Neural progenitor cell (in vitro differentiated cells): Measurements from ENCODE around the gene BRINP1. TPM values are rescaled to one million over a fixed set of nuclear protein-coding genes. Genes with fewer than 3 reads are reported as not detected.

Experiments
- DNase-seq: peaks from one replicate; pipeline ENCODE4 v3.0.0-alpha.2; 2016; ENCODE audit warnings: low spot score
- H2AFZ ChIP-seq: fragments of 200-600 bp; sonication (generic); replicated peaks from 2 replicates; pipeline ENCODE4 v1.6.1; 2016; ENCODE audit warnings: antibody characterized with exemption
- H3F3A ChIP-seq: fragments of 200-600 bp; sonication (generic); 2 replicates; pipeline ENCODE4 v1.6.1; 2016; ENCODE audit warnings: antibody characterized with exemption, low read depth
- H3K27ac ChIP-seq: fragments of 200-600 bp; sonication (generic); 2 replicates; pipeline ENCODE4 v1.5.1; 2016; ENCODE audit warnings: mild to moderate bottlenecking
- H3K27me3 ChIP-seq: fragments of 200-600 bp; sonication (generic); 2 replicates; pipeline ENCODE4 v1.6.1; 2016; ENCODE audit warnings: mild to moderate bottlenecking, moderate library complexity
- H3K36me3 ChIP-seq: fragments of 200-600 bp; sonication (generic); 2 replicates; pipeline ENCODE4 v1.5.1; 2016
- H3K4me1 ChIP-seq: fragments of 200-600 bp; sonication (generic); 2 replicates; pipeline ENCODE4 v1.6.1; 2016; ENCODE audit warnings: mixed run types
- H3K4me2 ChIP-seq: fragments of 200-600 bp; sonication (generic); 2 replicates; pipeline ENCODE4 v1.6.1; 2016
- H3K4me3 ChIP-seq: fragments of 200-600 bp; sonication (generic); 2 replicates; pipeline ENCODE4 v1.5.1; 2016
- H3K79me2 ChIP-seq: fragments of 200-600 bp; sonication (generic); 2 replicates; pipeline ENCODE4 v1.6.1; 2016; ENCODE audit warnings: low read depth
- H3K9ac ChIP-seq: fragments of 200-600 bp; sonication (generic); 2 replicates; pipeline ENCODE4 v1.6.1; 2016
- H3K9me3 ChIP-seq: fragments of 200-600 bp; sonication (generic); 2 replicates; pipeline ENCODE4 v1.5.1; 2016; ENCODE audit warnings: low read depth
- H4K20me1 ChIP-seq: fragments of 200-600 bp; sonication (generic); 2 replicates; pipeline ENCODE4 v1.6.1; 2016; ENCODE audit warnings: low read depth
- H3K27ac Mint-ChIP-seq: 3 replicates; pipeline ENCODE4 v1.8.0; 2021; ENCODE audit warnings: mixed read lengths
- H3K27me3 Mint-ChIP-seq: 2 replicates; pipeline ENCODE4 v1.8.0; 2022; ENCODE audit warnings: low read depth, mild to moderate bottlenecking, inconsistent platforms, moderate library complexity, mixed read lengths; ENCODE audit not compliant: insufficient read depth
- H3K36me3 Mint-ChIP-seq: 3 replicates; pipeline ENCODE4 v1.8.0; 2021; ENCODE audit warnings: mixed read lengths
- H3K4me1 Mint-ChIP-seq: 3 replicates; pipeline ENCODE4 v1.8.0; 2021; ENCODE audit warnings: mixed read lengths
- H3K4me3 Mint-ChIP-seq: 3 replicates; pipeline ENCODE4 v1.8.0; 2021; ENCODE audit warnings: mild to moderate bottlenecking, moderate library complexity, mixed read lengths
- H3K9me3 Mint-ChIP-seq: 3 replicates; pipeline ENCODE4 v1.8.0; 2020; ENCODE audit warnings: mixed read lengths
- EZH2 ChIP-seq: fragments of 200-600 bp; sonication (generic); IDR thresholded peaks from 2 replicates; pipeline ENCODE4 v1.6.1; 2017; ENCODE audit warnings: antibody characterized with exemption, mild to moderate bottlenecking, moderate library complexity
- EZH2phosphoT487 ChIP-seq: fragments of 200-600 bp; sonication (generic); IDR thresholded peaks from 2 replicates; pipeline ENCODE4 v1.6.1; 2017; ENCODE audit warnings: antibody characterized with exemption
- total RNA-seq: library from RNA; depleted of rRNA; stranded (reverse); fragments of >200 nt; gene quantifications from 2 replicates; pipeline ENCODE4 v1.2.3, GENCODE V29; 2015; ENCODE audit warnings: low replicate concordance
- TF ChIP-seq, protein P1 (sequence below): fragments of 200-600 bp; sonication (generic); IDR thresholded peaks from 2 replicates; pipeline ENCODE4 v1.5.1; 2017; ENCODE audit warnings: antibody characterized with exemption, mild to moderate bottlenecking

The BRINP1 gene, protein sequence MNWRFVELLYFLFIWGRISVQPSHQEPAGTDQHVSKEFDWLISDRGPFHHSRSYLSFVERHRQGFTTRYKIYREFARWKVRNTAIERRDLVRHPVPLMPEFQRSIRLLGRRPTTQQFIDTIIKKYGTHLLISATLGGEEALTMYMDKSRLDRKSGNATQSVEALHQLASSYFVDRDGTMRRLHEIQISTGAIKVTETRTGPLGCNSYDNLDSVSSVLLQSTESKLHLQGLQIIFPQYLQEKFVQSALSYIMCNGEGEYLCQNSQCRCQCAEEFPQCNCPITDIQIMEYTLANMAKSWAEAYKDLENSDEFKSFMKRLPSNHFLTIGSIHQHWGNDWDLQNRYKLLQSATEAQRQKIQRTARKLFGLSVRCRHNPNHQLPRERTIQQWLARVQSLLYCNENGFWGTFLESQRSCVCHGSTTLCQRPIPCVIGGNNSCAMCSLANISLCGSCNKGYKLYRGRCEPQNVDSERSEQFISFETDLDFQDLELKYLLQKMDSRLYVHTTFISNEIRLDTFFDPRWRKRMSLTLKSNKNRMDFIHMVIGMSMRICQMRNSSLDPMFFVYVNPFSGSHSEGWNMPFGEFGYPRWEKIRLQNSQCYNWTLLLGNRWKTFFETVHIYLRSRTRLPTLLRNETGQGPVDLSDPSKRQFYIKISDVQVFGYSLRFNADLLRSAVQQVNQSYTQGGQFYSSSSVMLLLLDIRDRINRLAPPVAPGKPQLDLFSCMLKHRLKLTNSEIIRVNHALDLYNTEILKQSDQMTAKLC
- total RNA-seq: 0.46 and 0.62 TPM in 2 replicates

DNA sequence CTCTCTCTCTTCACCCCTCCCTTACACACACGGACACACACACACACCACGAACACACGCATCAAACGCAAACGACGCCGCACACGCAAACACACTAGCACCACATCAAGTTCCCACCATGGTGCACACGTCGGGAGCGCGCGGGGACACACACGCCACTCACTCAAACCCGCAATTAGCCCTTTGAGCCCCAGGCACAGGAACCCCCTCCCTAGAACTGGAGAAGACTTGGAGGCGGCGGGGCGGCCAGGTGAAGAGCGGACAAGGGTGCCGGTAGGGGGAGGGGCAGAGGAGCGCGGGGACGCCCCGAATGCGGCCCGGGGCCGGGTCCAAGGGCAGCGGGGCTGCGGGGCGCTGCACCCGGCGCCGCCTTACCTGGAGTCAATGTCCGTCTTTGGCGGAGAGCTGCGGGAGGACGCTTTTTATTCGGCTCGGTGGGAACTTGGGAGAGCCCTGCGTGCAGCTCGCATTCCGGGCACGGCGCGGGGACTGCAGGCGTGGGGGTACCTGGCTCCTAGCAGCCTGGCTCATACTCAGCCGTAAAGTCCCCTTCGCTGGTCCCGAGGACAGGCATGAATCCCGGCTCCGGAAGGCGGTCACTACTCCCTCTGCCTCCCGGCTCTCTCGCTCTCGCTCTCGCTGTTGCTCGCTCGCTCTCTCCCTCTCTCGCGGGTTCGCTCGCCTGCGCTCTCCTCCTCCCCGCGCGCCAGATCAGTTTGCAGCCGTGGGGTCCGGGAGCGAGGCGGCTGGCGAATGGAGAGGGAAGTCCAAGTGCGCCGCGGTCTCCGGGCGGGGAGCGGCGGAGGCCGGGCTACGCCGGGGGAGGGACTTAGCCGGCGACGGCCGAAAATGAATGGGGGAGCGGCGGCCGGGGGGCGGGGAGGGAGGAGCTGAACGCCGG lies at the start of gene BRINP1:
TSS of gene BRINP1 (minus strand) at position 755 of the 901 bp plus-strand sequence. CDS start 56,080 bp downstream, outside the sequence.
- H3F3A ChIP-seq: no peaks in the 10 kb centered on the region
- H3K9me3 ChIP-seq: no peaks in the 10 kb centered on the region
- H3K4me3 Mint-ChIP-seq: peak within 1 kb of the TSS; percentile 90
- no peaks in the 10 kb centered on the region for H3K79me2 ChIP-seq
- peaks cover 15% of the 10 kb centered on the region for H4K20me1 ChIP-seq
- peaks cover 5% of the 10 kb centered on the region for H3K4me1 ChIP-seq
- no peak within 1 kb of the TSS for H3K9ac ChIP-seq
- H3K4me3 ChIP-seq: peak within 1 kb of the TSS; percentile 74
- no peak within 1 kb of the TSS for H3K27ac Mint-ChIP-seq
- H2AFZ ChIP-seq: peak within 1 kb of the TSS; percentile 35
- H3K27ac ChIP-seq: no peak within 1 kb of the TSS
- H3K36me3 Mint-ChIP-seq: no peaks in the 10 kb centered on the region
- H3K27me3 Mint-ChIP-seq: peaks cover 30% of the 10 kb centered on the region
- TF ChIP-seq, protein P1, sequence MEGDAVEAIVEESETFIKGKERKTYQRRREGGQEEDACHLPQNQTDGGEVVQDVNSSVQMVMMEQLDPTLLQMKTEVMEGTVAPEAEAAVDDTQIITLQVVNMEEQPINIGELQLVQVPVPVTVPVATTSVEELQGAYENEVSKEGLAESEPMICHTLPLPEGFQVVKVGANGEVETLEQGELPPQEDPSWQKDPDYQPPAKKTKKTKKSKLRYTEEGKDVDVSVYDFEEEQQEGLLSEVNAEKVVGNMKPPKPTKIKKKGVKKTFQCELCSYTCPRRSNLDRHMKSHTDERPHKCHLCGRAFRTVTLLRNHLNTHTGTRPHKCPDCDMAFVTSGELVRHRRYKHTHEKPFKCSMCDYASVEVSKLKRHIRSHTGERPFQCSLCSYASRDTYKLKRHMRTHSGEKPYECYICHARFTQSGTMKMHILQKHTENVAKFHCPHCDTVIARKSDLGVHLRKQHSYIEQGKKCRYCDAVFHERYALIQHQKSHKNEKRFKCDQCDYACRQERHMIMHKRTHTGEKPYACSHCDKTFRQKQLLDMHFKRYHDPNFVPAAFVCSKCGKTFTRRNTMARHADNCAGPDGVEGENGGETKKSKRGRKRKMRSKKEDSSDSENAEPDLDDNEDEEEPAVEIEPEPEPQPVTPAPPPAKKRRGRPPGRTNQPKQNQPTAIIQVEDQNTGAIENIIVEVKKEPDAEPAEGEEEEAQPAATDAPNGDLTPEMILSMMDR: no peak
- TF ChIP-seq EZH2phosphoT487: peak; percentile 78
- TF ChIP-seq EZH2: peak; percentile 82
- H3K27me3 ChIP-seq: peaks cover 59% of the 10 kb centered on the region
- H3K4me1 Mint-ChIP-seq: peaks cover 12% of the 10 kb centered on the region
- H3K4me2 ChIP-seq: peak within 1 kb of the TSS; percentile 98
- H3K9me3 Mint-ChIP-seq: no peaks in the 10 kb centered on the region
- peak; percentile 69 for DNase-seq
- H3K36me3 ChIP-seq: no peaks in the 10 kb centered on the region

DNA sequence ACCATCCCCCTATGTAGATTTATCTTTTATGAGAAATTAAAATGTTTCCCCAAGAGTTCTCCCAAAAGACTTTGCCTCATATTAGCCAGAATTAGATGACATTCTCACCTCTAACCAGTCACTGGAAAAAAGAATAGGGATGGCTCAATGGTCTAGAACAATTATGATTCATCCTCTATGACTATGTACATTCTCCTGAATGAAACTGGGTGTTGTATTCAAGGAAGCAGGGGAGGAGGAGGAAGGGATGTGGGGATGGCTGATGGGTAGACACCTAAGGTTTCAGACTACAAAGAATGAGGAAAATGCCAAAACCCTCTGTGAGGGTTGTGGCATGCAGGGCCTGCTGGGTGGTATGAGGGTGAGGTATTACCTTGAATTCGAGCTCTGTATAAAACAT lies 49.5 kb upstream of the BRINP1 start:
- H4K20me1 ChIP-seq: no peaks in the 10 kb centered on the region
- H3K36me3 Mint-ChIP-seq: no peaks in the 10 kb centered on the region
- H3K9me3 Mint-ChIP-seq: no peaks in the 10 kb centered on the region
- H3K4me3 ChIP-seq: no peak overlapping the region
- no peaks in the 10 kb centered on the region for H3K27me3 ChIP-seq
- H3K4me1 Mint-ChIP-seq: no peaks in the 10 kb centered on the region
- no peaks in the 10 kb centered on the region for H3K36me3 ChIP-seq
- H3K27ac Mint-ChIP-seq: no peak overlapping the region
- H3K79me2 ChIP-seq: no peaks in the 10 kb centered on the region
- H2AFZ ChIP-seq: no peak overlapping the region
- H3K9me3 ChIP-seq: no peaks in the 10 kb centered on the region
- no peaks in the 10 kb centered on the region for H3K4me1 ChIP-seq
- DNase-seq: no peak
- no peaks in the 10 kb centered on the region for H3K27me3 Mint-ChIP-seq
- TF ChIP-seq EZH2phosphoT487 (no peak), EZH2 (no peak)
- TF ChIP-seq, protein P1: no peak
- H3F3A ChIP-seq: no peaks in the 10 kb centered on the region
- H3K4me3 Mint-ChIP-seq: no peak overlapping the region
- no peak overlapping the region for H3K27ac ChIP-seq
- no peak overlapping the region for H3K9ac ChIP-seq
- H3K4me2 ChIP-seq: no peak overlapping the region

DNA sequence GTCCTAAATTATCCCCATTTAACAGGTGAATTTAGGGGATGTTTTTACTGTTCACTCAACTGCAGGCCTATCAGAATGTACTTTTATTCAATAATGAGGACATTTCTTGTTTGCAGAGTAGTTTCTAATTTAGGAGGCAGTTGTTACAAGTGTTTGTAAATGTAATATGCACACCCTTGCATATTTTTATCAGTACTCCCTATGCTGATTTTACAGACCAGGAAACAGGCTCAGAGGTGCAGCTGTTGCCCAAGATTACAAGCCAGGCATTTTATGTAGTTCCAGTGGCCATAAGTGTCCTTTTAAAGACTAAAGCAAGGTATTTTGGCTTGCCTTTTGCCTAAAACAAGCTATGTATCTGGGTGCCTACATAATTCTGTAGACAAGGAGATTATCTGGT lies 47.6 kb upstream of the BRINP1 start:
- H3K4me3 Mint-ChIP-seq: no peak overlapping the region
- H3K4me3 ChIP-seq: no peak overlapping the region

More for the DNA sequence above, 47.6 kb upstream of the BRINP1 start:
- Histone ChIP-seq H3K27me3 (no peaks in the 10 kb centered on the region), H3K4me1 (no peaks in the 10 kb centered on the region), H3K9me3 (no peaks in the 10 kb centered on the region), H3F3A (no peaks in the 10 kb centered on the region), H4K20me1 (no peaks in the 10 kb centered on the region), H3K79me2 (no peaks in the 10 kb centered on the region), H3K4me2 (no peak overlapping the region), H3K27ac (no peak overlapping the region), H3K9ac (no peak overlapping the region), H3K36me3 (no peaks in the 10 kb centered on the region), H2AFZ (no peak overlapping the region)
- Mint-ChIP-seq H3K27me3 (peaks cover 6% of the 10 kb centered on the region), H3K4me1 (no peaks in the 10 kb centered on the region), H3K36me3 (no peaks in the 10 kb centered on the region), H3K27ac (no peak overlapping the region), H3K9me3 (no peaks in the 10 kb centered on the region)
- TF ChIP-seq, protein P1: no peak
- TF ChIP-seq EZH2 (no peak), EZH2phosphoT487 (no peak)
- no peak for DNase-seq
